AG09319 (cell line): ENCODE measurements around the gene LINS1.

Experiments
- DNase-seq: peaks from one replicate; pipeline ENCODE4 v3.0.0-alpha.2; 2010; ENCODE audit warnings: low read depth; ENCODE audit errors: extremely low read depth
- CTCF ChIP-seq: IDR thresholded peaks from 2 replicates; pipeline ENCODE4 v1.5.1; 2011; ENCODE audit warnings: low read depth, mild to moderate bottlenecking, inconsistent platforms, low read length, moderate library complexity

LINS1 gene

GRCh38 chr15:100525436-100525835 lies 76.5 kb downstream of the LINS1 start:
- TF ChIP-seq CTCF: no peak
- no peak for DNase-seq

GRCh38 chr15:100524326-100524725 lies 77.7 kb downstream of the LINS1 start:
- TF ChIP-seq CTCF: no peak
- no peak for DNase-seq

GRCh38 chr15:100521907-100522306 lies 80.1 kb downstream of the LINS1 start:
- no peak for DNase-seq
- TF ChIP-seq CTCF: no peak

- DNase-seq: no peak
Measured at GRCh38 chr15:100520132-100520921, 81.7 kb downstream of the LINS1 start.

GRCh38 chr15:100517846-100518245 lies 84.1 kb downstream of the LINS1 start:
- no peak for DNase-seq
- no peak for TF ChIP-seq CTCF

More at GRCh38 chr15:100520132-100520921, 81.7 kb downstream of the LINS1 start:
- no peak for TF ChIP-seq CTCF
